ENCODE measurements around the gene RALGPS1.

The RALGPS1 gene

GRCh38 chr9:127004946-127005769 is 90.6 kb downstream of the RALGPS1 start:
- no peaks in the 10 kb centered on the region for H3K27me3 ChIP-seq (ENCODE audit: control insufficient read depth in 2 of 2, insufficient read depth in 2 of 2, low read length in 2 of 2)
- no peaks in the 10 kb centered on the region for H3K36me3 ChIP-seq (ENCODE audit: control insufficient read depth in 2 of 2, insufficient read depth in 2 of 2, low read length in 2 of 2)
- no peak overlapping the region for H3K9ac ChIP-seq (ENCODE audit: low read depth in 1 of 2, low read length in 2 of 2)
- no peak overlapping the region for H3K27ac ChIP-seq (ENCODE audit: low read depth in 2 of 2, low read length in 2 of 2)
- H3K9me3 ChIP-seq (ENCODE audit: control insufficient read depth in 2 of 2, low read length in 2 of 2): no peaks in the 10 kb centered on the region
- H3K4me1 ChIP-seq (ENCODE audit: control insufficient read depth in 2 of 2, insufficient read depth in 2 of 2, low read length in 2 of 2): peaks cover 0 to 4% of the 10 kb centered on the region in 2 donors
- H3K4me3 ChIP-seq (ENCODE audit: low read length in 2 of 2): no peak overlapping the region

- Histone ChIP-seq H3K4me1 (ENCODE audit: control insufficient read depth in 2 of 2, insufficient read depth in 2 of 2, low read length in 2 of 2) (peaks cover 0 to 4% of the 10 kb centered on the region in 2 donors), H3K27me3 (ENCODE audit: control insufficient read depth in 2 of 2, insufficient read depth in 2 of 2, low read length in 2 of 2) (no peaks in the 10 kb centered on the region), H3K9ac (ENCODE audit: low read depth in 1 of 2, low read length in 2 of 2) (no peak overlapping the region), H3K27ac (ENCODE audit: low read depth in 2 of 2, low read length in 2 of 2) (no peak overlapping the region), H3K36me3 (ENCODE audit: control insufficient read depth in 2 of 2, insufficient read depth in 2 of 2, low read length in 2 of 2) (no peaks in the 10 kb centered on the region), H3K4me3 (ENCODE audit: low read length in 2 of 2) (no peak overlapping the region), H3K9me3 (ENCODE audit: control insufficient read depth in 2 of 2, low read length in 2 of 2) (no peaks in the 10 kb centered on the region)
These were observed 91.3 kb downstream of the RALGPS1 start for GRCh38 chr9:127005770-127006314.

GRCh38 chr9:127007638-127008037 is 93.1 kb downstream of the RALGPS1 start:
- H3K9ac ChIP-seq (ENCODE audit: low read depth in 1 of 2, low read length in 2 of 2): no peak overlapping the region
- H3K9me3 ChIP-seq (ENCODE audit: control insufficient read depth in 2 of 2, low read length in 2 of 2): no peaks in the 10 kb centered on the region
- no peaks in the 10 kb centered on the region for H3K36me3 ChIP-seq (ENCODE audit: control insufficient read depth in 2 of 2, insufficient read depth in 2 of 2, low read length in 2 of 2)
- H3K27ac ChIP-seq (ENCODE audit: low read depth in 2 of 2, low read length in 2 of 2): no peak overlapping the region
- peaks cover 0 to 4% of the 10 kb centered on the region in 2 donors for H3K4me1 ChIP-seq (ENCODE audit: control insufficient read depth in 2 of 2, insufficient read depth in 2 of 2, low read length in 2 of 2)
- no peaks in the 10 kb centered on the region for H3K27me3 ChIP-seq (ENCODE audit: control insufficient read depth in 2 of 2, insufficient read depth in 2 of 2, low read length in 2 of 2)
- no peak overlapping the region for H3K4me3 ChIP-seq (ENCODE audit: low read length in 2 of 2)

- Histone ChIP-seq H3K9ac (ENCODE audit: low read depth in 1 of 2, low read length in 2 of 2) (no peak overlapping the region), H3K4me3 (ENCODE audit: low read length in 2 of 2) (no peak overlapping the region), H3K9me3 (ENCODE audit: control insufficient read depth in 2 of 2, low read length in 2 of 2) (no peaks in the 10 kb centered on the region), H3K27ac (ENCODE audit: low read depth in 2 of 2, low read length in 2 of 2) (no peak overlapping the region), H3K27me3 (ENCODE audit: control insufficient read depth in 2 of 2, insufficient read depth in 2 of 2, low read length in 2 of 2) (no peaks in the 10 kb centered on the region), H3K36me3 (ENCODE audit: control insufficient read depth in 2 of 2, insufficient read depth in 2 of 2, low read length in 2 of 2) (no peaks in the 10 kb centered on the region), H3K4me1 (ENCODE audit: control insufficient read depth in 2 of 2, insufficient read depth in 2 of 2, low read length in 2 of 2) (peaks cover 0 to 4% of the 10 kb centered on the region in 2 donors)
These were observed 93.5 kb downstream of the RALGPS1 start for GRCh38 chr9:127008076-127008475.

- Histone ChIP-seq H3K4me1 (ENCODE audit: control insufficient read depth in 2 of 2, insufficient read depth in 2 of 2, low read length in 2 of 2) (no peaks in the 10 kb centered on the region), H3K9ac (ENCODE audit: low read depth in 1 of 2, low read length in 2 of 2) (no peak overlapping the region), H3K27me3 (ENCODE audit: control insufficient read depth in 2 of 2, insufficient read depth in 2 of 2, low read length in 2 of 2) (no peaks in the 10 kb centered on the region), H3K36me3 (ENCODE audit: control insufficient read depth in 2 of 2, insufficient read depth in 2 of 2, low read length in 2 of 2) (no peaks in the 10 kb centered on the region), H3K27ac (ENCODE audit: low read depth in 2 of 2, low read length in 2 of 2) (no peak overlapping the region), H3K9me3 (ENCODE audit: control insufficient read depth in 2 of 2, low read length in 2 of 2) (no peaks in the 10 kb centered on the region), H3K4me3 (ENCODE audit: low read length in 2 of 2) (no peak overlapping the region)
These were observed 97.2 kb downstream of the RALGPS1 start for GRCh38 chr9:127011772-127012171.

- Histone ChIP-seq H3K4me1 (ENCODE audit: control insufficient read depth in 2 of 2, insufficient read depth in 2 of 2, low read length in 2 of 2) (no peaks in the 10 kb centered on the region), H3K9ac (ENCODE audit: low read depth in 1 of 2, low read length in 2 of 2) (no peak overlapping the region), H3K36me3 (ENCODE audit: control insufficient read depth in 2 of 2, insufficient read depth in 2 of 2, low read length in 2 of 2) (no peaks in the 10 kb centered on the region), H3K4me3 (ENCODE audit: low read length in 2 of 2) (no peak overlapping the region), H3K27me3 (ENCODE audit: control insufficient read depth in 2 of 2, insufficient read depth in 2 of 2, low read length in 2 of 2) (no peaks in the 10 kb centered on the region), H3K9me3 (ENCODE audit: control insufficient read depth in 2 of 2, low read length in 2 of 2) (no peaks in the 10 kb centered on the region), H3K27ac (ENCODE audit: low read depth in 2 of 2, low read length in 2 of 2) (no peak overlapping the region)
These were observed 97.7 kb downstream of the RALGPS1 start for GRCh38 chr9:127012250-127012649.

- H3K9me3 ChIP-seq (ENCODE audit: control insufficient read depth in 2 of 2, low read length in 2 of 2): no peaks in the 10 kb centered on the region
- no peaks in the 10 kb centered on the region for H3K4me1 ChIP-seq (ENCODE audit: control insufficient read depth in 2 of 2, insufficient read depth in 2 of 2, low read length in 2 of 2)
- no peak overlapping the region for H3K9ac ChIP-seq (ENCODE audit: low read depth in 1 of 2, low read length in 2 of 2)
- no peaks in the 10 kb centered on the region for H3K27me3 ChIP-seq (ENCODE audit: control insufficient read depth in 2 of 2, insufficient read depth in 2 of 2, low read length in 2 of 2)
- no peaks in the 10 kb centered on the region for H3K36me3 ChIP-seq (ENCODE audit: control insufficient read depth in 2 of 2, insufficient read depth in 2 of 2, low read length in 2 of 2)
- no peak overlapping the region for H3K4me3 ChIP-seq (ENCODE audit: low read length in 2 of 2)
- no peak overlapping the region for H3K27ac ChIP-seq (ENCODE audit: low read depth in 2 of 2, low read length in 2 of 2)
These were observed 99.0 kb downstream of the RALGPS1 start for GRCh38 chr9:127013597-127013996.

- H3K9ac ChIP-seq (ENCODE audit: low read depth in 1 of 2, low read length in 2 of 2): no peak overlapping the region
- no peaks in the 10 kb centered on the region for H3K27me3 ChIP-seq (ENCODE audit: control insufficient read depth in 2 of 2, insufficient read depth in 2 of 2, low read length in 2 of 2)
- H3K36me3 ChIP-seq (ENCODE audit: control insufficient read depth in 2 of 2, insufficient read depth in 2 of 2, low read length in 2 of 2): no peaks in the 10 kb centered on the region
- H3K27ac ChIP-seq (ENCODE audit: low read depth in 2 of 2, low read length in 2 of 2): no peak overlapping the region
- no peaks in the 10 kb centered on the region for H3K9me3 ChIP-seq (ENCODE audit: control insufficient read depth in 2 of 2, low read length in 2 of 2)
- H3K4me3 ChIP-seq (ENCODE audit: low read length in 2 of 2): no peak overlapping the region
- H3K4me1 ChIP-seq (ENCODE audit: control insufficient read depth in 2 of 2, insufficient read depth in 2 of 2, low read length in 2 of 2): no peaks in the 10 kb centered on the region
These were observed 99.8 kb downstream of the RALGPS1 start for GRCh38 chr9:127014216-127014909.

GRCh38 chr9:127014910-127015540 is 100.4 kb downstream of the RALGPS1 start:
- no peaks in the 10 kb centered on the region for H3K36me3 ChIP-seq (ENCODE audit: control insufficient read depth in 2 of 2, insufficient read depth in 2 of 2, low read length in 2 of 2)
- no peaks in the 10 kb centered on the region for H3K9me3 ChIP-seq (ENCODE audit: control insufficient read depth in 2 of 2, low read length in 2 of 2)
- no peaks in the 10 kb centered on the region for H3K4me1 ChIP-seq (ENCODE audit: control insufficient read depth in 2 of 2, insufficient read depth in 2 of 2, low read length in 2 of 2)
- no peak overlapping the region for H3K27ac ChIP-seq (ENCODE audit: low read depth in 2 of 2, low read length in 2 of 2)
- H3K4me3 ChIP-seq (ENCODE audit: low read length in 2 of 2): no peak overlapping the region
- no peak overlapping the region for H3K9ac ChIP-seq (ENCODE audit: low read depth in 1 of 2, low read length in 2 of 2)
- H3K27me3 ChIP-seq (ENCODE audit: control insufficient read depth in 2 of 2, insufficient read depth in 2 of 2, low read length in 2 of 2): no peaks in the 10 kb centered on the region

Measured in mucosa of rectum (tissue), 2 donors.